ENCODE results near the gene SCAF8.

SCAF8 gene

DNA sequence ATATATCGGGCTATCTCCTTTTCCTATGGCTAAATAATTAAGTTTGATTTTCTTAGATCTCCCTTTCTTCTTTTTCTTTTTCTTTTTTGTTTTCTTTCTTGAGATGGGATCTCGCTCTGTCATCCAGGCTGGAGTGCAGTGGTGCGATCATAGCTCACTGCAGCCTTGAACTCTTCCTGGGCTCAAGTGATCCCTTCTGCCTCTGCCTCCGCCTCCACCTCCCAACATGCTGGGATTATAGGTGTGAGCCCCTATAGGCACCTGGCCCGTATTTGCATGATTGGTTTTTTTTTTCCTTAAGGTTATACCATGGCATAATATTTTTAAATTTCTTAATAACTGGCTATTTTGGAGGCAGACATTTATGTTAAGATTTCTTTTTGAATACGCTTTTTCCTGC, 106.3 kb downstream of the SCAF8 start:
- no peak for DNase-seq (ENCODE audit: low read depth)

GRCh38 chr6:154840363-154840762, 107.1 kb downstream of the SCAF8 start:
- no peak for DNase-seq (ENCODE audit: low read depth)

- DNase-seq (ENCODE audit: low read depth), result no peak
These were observed 107.9 kb downstream of the SCAF8 start for GRCh38 chr6:154841109-154841508.

GRCh38 chr6:154842833-154843232, 109.6 kb downstream of the SCAF8 start:
- no peak for DNase-seq (ENCODE audit: low read depth)

DNA sequence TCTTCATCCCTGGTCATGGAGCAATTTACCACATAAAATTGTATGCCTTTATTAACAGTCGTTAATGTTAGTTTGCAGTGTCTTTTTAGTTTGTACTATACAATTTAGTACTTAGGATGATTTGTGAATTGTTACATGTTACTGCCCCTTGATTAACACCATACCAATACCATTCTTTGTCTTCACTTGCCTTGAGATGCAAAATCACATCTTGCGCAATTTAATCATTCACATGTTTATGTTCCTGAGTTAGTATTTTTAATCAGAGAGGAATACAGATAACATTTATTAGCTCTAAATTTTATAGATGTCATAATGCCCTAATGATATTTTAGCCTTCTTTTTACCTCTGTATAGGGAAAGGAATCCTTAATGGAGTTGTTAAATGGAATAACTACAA, 114.1 kb downstream of the SCAF8 start:
- DNase-seq (ENCODE audit: low read depth), result peak; percentile 26

DNA sequence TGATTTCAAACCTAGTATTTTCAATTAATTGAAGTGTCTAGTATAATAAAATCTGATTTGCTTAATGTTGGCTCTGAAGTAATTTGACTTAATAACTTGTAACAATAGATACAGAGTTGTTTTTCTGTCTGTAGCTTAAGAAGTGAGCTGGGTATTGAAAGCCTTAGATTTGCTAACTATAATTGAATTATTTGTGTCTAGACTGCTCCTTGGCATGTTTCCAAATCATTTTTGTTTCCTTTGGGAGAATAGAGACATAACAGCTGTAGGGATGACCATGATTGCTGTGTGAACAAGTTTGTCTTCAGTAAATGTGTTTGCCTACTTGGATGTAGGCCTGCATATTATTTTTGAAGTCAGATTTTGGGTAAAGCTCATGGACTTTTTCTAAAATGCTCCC, 115.4 kb downstream of the SCAF8 start:
- no peak for DNase-seq (ENCODE audit: low read depth)

DNA sequence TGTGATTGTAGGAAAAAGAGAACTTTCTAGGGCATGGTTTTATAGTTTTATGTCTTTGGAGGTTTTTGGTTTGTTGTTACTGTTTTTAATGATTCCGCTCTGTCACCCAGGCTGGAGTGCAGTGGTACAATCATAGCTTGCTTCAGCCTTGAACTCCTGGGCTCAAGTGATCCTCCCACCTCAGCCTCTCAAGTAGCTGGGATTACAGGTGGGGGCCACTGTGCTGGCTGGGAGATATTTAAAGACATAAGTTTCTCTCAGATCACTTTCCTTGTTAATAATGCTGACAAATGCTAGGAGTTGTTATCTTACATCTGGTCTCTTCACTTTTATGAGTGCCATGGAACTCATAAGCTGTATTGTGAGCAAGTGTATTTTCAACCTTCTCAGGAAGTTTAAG, 116.3 kb downstream of the SCAF8 start:
- no peak for DNase-seq (ENCODE audit: low read depth)

- no peak for DNase-seq (ENCODE audit: low read depth)
These were observed 119.5 kb downstream of the SCAF8 start for GRCh38 chr6:154852687-154853086.

DNA sequence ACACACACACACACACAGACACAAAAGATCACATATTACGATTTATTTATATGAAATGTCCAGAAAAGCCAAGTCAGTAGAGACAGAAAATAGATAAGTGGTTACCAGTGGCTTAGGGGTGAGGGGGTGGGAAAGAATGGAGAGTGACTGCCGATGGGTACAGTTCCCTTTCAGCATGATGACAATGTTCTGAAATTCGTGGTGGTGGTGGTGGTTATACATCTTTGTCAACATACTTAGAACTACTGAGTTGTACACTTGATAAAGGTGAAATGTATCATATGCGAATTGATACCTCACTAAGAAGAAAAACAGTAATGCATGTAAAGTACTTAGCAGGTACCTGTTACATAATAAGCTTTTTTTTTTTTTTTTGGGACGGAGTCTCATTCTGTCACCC, 124.3 kb downstream of the SCAF8 start:
- no peak for DNase-seq (ENCODE audit: low read depth)

- DNase-seq (ENCODE audit: low read depth), result no peak
These were observed 128.6 kb downstream of the SCAF8 start for GRCh38 chr6:154861825-154862224.

DNA sequence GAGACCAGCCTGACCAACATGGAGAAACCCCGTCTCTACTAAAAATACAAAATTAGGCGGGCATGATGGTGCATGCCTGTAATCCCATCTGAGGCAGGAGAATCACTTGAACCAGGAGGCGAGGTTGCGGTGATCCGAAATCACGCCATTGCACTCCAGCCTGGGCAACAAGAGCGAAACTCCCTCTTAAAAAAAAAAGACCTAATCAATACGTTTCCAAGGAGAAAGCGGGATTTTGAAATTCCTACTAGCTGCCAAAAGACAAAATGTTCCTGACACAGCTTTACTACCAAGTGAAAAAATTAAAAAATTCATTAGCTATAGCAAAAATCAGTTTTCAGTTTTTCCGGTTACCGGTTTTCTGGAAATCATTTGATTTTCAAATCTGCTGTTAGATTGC, 129.3 kb downstream of the SCAF8 start:
- no peak for DNase-seq (ENCODE audit: low read depth)

- DNase-seq (ENCODE audit: low read depth), result no peak
These were observed 130.8 kb downstream of the SCAF8 start for GRCh38 chr6:154864066-154864430.

DNA sequence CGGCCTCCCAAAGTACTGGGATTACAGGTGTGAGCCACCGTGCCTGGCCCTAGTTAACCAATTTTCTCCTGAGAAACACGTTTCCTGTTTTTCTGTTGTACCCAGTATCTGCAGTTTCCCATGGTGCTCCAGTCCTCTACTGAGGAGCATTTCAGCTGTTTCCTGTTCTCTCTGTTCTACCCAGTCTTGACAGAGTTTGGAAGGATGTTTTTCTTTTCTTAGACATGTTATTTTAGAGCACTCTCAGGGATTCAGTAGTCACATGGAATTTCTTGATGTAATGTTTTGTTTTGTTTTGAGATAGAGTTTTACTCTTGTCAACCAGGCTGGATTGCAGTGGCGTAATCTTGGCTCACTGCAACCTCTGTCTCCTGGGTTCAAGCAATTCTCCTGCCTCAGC, 132.1 kb downstream of the SCAF8 start:
- peak; percentile 10 for DNase-seq (ENCODE audit: low read depth)

DNA sequence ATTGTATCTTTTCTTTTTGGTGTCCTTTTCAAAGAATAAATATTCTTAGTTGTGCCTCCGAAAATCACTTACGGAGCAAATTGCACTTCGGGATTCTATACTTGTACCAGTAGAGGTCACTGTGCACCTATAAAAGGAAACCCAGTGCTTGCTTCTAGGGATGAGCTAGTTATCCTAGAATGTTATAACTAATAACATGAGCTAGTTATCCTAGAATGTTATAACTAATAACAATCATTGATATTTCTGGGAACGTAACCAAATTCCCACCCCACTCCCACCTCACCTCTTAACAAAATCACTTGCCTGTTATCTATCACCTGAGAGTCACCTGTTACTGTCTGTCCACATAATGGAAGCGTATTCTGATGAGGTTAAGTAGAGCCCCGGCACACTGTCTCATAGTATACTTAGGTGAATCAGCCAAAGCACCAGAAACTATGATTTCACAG, 135.0 kb downstream of the SCAF8 start:
- peak; percentile 60 for DNase-seq (ENCODE audit: low read depth)

DNA sequence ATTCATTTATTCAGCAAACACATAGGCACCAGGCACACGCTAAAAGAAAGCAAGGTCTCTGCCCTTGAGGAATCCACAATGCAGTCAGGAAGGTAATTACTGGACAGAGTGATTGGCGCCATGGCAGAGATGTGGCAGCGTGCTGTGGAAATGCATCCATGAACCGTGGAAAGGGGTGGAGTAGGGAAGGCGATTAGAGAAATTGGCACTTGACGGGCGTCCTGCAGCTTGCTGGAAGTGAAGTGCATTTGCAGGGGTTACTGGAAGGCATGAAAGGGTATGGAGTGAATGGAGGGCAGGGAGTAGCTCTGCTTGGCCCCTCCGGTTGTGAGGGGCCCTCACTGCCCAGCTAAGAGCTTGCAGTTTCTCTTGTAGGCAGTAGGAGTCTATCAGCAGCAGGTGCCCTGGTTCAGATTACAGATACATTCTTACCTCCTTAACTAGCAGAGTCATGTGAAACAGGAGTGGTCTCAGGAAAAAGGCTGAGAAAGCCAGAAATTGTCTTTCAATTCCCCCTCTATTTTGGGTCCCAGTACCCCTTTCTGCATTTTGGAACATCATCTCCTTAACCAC, 139.4 kb downstream of the SCAF8 start:
- DNase-seq (ENCODE audit: low read depth), result no peak

GRCh38 chr6:154873546-154873945, 140.3 kb downstream of the SCAF8 start:
- DNase-seq (ENCODE audit: low read depth), result no peak

- DNase-seq (ENCODE audit: low read depth), result peak; percentile 57
These were observed 141.8 kb downstream of the SCAF8 start for GRCh38 chr6:154874773-154875592.

GRCh38 chr6:154876486-154877280, 143.5 kb downstream of the SCAF8 start:
- no peak for DNase-seq (ENCODE audit: low read depth)

GRCh38 chr6:154878871-154879491, 145.8 kb downstream of the SCAF8 start:
- peak; percentile 8 for DNase-seq (ENCODE audit: low read depth)

DNA sequence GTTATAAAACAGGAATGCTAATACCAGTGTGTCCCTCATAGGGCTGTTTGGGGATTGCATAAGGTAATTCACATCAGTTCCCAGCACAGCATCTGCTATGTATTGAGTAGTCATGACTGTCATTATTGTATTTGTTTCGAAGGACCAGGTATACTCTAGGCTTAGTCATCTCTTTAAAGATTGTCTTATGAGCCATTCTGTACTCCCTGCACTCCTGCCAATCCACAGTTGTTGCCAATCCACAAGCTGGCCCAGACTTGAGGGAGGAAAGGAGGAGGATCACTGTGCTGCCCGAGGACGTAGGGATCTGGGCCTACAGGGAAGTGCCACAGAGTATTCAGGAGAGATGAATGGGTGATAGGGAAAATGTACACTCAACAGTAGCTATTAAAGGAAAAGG, 148.9 kb downstream of the SCAF8 start:
- DNase-seq (ENCODE audit: low read depth), result peak; percentile 20
